GM19023 (cell line): ENCODE measurements around the gene ADRM1.

ENCODE experiments used
- ATAC-seq: cut with Tn5 transposase; IDR thresholded peaks from one replicate; pipeline ENCODE4 v1.9.1; 2021; ENCODE audit warnings: mild to moderate bottlenecking, moderate library complexity; ENCODE audit not compliant: unreplicated experiment

The ADRM1 gene

DNA sequence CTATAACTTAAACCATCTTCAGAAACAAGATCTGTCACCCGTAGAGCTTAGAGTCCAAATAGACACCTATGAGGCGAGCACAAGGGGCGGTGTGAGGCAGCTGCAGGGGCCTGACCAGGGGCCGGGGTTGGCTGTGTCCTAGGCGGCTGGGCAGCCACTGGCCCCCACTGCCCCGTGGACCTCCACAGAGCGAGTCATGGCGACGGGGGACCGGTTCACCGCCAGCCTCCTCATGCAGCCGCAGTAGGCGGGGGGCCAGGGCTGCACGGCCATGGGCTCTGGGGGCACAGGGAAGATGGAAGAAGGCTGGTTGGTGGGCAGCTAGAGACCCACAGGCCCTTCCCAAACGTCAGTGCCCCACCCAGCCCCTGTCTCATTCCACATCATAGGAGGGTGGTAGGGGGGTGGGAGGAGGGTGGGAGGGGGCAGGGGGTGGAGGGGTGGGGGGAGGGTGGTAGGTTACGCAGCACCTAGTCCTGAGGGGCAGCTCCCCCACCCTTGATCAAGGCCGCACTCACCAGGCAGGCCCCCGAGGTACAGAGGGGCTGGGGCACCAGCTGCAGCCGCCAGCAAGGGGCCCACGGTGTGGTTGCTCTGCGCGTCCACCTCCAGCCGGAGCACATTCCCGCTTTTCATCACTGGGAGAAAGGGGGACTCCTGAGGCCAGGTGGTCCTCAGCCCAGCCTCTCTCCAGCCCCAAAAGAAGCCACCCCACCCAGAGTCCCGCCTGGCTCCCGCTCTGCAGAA lies 6.6 kb downstream of the ADRM1 start:
- no peak for ATAC-seq

GRCh38 chr20:62309947-62310756 lies 7.4 kb downstream of the ADRM1 start:
- no peak for ATAC-seq

GRCh38 chr20:62310757-62311121 lies 7.9 kb downstream of the ADRM1 start:
- ATAC-seq, result no peak

GRCh38 chr20:62311150-62311549 lies 8.4 kb downstream of the ADRM1 start:
- ATAC-seq, result no peak

- no peak for ATAC-seq
Observed at GRCh38 chr20:62311832-62312661, 9.2 kb downstream of the ADRM1 start.

- no peak for ATAC-seq
Observed at GRCh38 chr20:62312662-62312977, 9.8 kb downstream of the ADRM1 start.

DNA sequence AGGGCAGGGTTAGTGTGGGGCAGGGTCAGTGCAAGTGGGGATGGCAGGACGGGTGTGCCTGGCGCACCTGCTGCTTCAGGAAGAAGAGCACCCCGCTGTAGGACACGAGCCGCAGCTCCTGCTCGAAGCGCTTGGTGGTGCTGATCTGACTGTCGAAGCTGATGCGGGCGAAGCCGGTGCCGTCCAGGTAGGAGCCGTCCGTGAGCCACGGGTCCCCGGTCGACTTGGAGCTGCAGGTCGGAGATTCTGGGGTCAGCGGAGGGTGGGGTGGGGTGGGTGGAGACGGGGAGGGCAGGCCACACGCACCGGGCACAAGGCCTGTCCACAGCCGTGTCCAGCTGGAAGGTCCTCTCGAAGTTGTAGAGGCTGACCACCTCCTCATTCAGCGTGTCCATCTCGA lies 10.2 kb downstream of the ADRM1 start:
- no peak for ATAC-seq

GRCh38 chr20:62313460-62314338 lies 10.9 kb downstream of the ADRM1 start:
- ATAC-seq, result no peak

DNA sequence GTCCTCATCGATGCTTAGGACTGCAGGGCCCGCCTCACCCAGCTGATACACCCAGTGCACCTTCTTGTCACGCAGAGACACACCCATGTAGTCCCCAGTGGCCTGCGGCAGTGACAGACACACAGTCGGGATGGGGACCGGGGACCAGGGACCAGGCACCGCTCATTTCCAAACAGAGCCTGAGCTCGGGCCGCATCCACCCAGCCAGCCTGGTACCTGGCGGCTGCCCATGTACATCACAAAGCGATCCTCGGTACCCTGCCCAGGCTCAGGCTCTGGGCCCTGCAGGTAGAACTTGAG lies 11.5 kb downstream of the ADRM1 start:
- no peak for ATAC-seq

GRCh38 chr20:62314711-62315302 lies 12.0 kb downstream of the ADRM1 start:
- ATAC-seq, result no peak

DNA sequence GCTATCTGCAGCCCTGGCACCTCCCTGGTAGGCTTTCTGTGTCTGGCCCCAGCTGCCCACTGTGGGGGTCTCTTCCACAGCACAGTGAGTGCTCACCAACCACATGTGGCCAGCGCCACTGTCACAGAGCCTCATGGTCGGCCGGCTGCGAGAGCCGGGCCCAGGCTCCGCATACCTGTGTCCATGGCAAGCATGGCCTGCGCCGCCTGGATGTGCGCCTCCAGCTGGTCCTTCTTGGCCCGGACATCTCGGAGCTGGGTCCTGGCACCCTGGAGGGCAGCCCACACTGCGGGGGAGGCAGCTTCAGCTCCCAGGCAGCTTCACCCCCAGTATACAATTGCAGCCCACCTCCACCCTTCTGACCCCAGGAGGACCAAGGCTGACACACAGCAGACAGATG lies 13.0 kb downstream of the ADRM1 start:
- no peak for ATAC-seq

- no peak for ATAC-seq
Observed at GRCh38 chr20:62316331-62317166, 13.8 kb downstream of the ADRM1 start.

DNA sequence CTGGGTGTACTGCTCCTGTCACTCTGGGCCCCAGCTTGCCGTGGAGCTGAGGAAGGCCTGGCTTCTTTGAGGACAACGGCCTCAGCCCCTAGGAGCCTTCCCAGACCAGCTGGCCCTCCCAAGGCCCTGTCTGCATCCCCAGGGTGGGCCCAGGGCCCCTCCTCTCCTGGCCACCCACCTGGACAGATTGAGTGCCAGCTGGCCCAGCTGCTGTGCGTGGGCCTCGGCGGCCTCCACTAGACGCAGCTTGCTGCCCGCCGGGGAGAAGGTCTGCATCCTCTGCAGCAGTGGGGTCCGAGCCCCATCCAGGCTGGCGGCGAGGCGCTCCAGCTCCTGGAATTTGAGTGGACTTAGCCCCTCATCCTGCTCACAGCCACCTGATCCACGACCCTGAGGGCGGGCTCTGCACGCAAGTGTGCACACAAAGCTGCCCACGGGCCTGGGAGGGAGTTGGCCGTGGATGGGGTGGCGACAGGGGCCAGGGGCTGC lies 14.4 kb downstream of the ADRM1 start:
- no peak for ATAC-seq

DNA sequence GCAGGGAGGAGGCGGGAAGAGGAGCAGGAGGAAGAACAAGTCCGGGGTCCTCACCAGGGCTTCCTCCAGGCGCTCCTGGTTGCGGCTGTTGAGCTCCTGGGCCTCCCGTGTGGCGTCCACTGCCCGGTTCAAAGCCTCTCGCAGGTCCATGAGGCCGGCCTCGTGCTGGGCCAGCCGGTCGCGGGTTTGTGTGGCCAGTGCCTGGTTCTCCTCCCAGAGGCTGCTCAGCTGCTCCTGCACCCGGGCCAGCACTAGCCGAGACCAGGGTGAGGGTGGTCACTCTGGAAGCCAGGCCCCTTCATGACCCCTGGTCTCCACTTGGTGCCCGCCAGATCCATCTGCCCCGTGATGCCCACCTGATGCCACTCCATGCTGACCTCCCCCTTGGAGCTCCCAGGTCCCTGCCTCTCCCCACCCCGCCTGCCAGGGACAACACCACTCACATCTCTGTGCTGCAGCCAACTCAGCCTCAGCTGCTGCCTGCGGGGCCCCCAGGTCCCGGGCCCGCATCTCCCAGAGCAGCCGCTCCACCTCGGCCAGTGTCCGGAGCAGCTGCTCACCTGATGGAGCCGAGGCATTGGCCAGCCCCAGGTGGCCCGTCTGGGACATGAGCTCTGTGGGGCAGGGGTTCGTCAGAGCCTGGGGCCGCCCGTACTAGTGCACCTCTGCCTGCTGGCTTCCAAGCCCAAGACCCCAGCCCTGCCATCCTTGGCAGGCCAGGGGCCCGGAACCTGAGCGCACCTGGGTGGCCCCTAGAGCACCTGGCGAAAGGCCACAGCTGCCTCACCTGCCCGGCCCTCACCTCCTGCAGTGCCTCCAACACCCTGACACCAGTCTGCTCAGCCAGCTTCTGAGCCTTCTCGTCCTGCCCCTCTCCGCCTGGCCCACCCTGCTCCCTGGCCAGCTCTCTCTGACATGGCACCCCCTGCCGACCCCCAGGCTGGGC lies 15.9 kb downstream of the ADRM1 start:
- no peak for ATAC-seq

DNA sequence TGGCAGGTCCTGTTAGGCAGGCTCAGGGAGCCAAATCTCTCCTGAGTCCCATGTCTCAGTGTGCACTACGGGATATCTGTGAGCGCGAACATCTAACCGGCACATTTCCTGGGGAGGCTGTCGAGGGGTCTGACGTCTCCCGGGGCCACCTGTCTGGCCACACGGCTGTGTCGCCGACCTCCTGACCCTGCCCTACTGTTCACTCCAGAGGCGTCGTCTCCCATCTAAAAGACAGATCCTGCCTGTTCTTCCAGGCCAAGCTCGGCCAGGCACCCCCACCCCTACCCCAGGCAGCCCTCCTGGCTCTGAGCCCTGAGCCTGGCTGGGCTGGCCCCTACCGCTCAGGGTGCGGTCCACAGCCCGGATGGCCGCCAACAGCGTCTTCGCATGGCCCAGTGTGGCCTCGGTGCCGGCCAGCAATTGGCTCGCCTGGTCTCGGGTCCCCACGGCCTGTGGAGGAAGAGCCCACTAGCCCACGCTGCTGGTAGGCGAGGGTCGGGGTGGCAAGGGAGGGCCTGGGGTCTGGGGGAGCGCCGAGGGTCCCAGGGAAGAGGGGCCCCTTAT lies 16.6 kb downstream of the ADRM1 start:
- no peak for ATAC-seq

- ATAC-seq, result no peak
Observed at GRCh38 chr20:62320581-62321354, 18.0 kb downstream of the ADRM1 start.

GRCh38 chr20:62321521-62321948 lies 18.7 kb downstream of the ADRM1 start:
- ATAC-seq, result no peak
